HEK293T (cell line): ENCODE results near the gene ERBB2.
A peak's percentile ranks its signal among the peaks of the same experiment; 100 is the strongest.

Source experiments
- CTCF ChIA-PET: fragments of 350-600 bp; formaldehyde crosslinking; extraction: SDS; loops from one replicate; lab custom pipeline; 2021; ENCODE audit warnings: antibody characterized with exemption, inconsistent platforms; lab: Yijun Ruan, JAX
- POLR2A ChIA-PET: fragments of 350-600 bp; formaldehyde crosslinking; extraction: SDS; loops from one replicate; lab custom pipeline; 2020; ENCODE audit warnings: antibody characterized with exemption, inconsistent platforms; lab: Yijun Ruan, JAX
- DNase-seq: peaks from one replicate; pipeline ENCODE4 v3.0.0; 2012; ENCODE audit warnings: mixed read lengths; ENCODE audit errors: extremely low spot score
- ARNT ChIP-seq: fragments of 450-650 bp; IDR thresholded peaks from 2 replicates; pipeline ENCODE4 v1.6.1; 2017; ENCODE audit warnings: mild to moderate bottlenecking
- BHLHE40 ChIP-seq: fragments of 450-650 bp; IDR thresholded peaks from 2 replicates; pipeline ENCODE4 v1.6.1; 2016; ENCODE audit warnings: mild to moderate bottlenecking, moderate library complexity, borderline replicate concordance
- CTBP1 ChIP-seq: fragments of 450-650 bp; IDR thresholded peaks from 2 replicates; pipeline ENCODE4 v1.6.1; 2016; ENCODE audit warnings: borderline replicate concordance
- ELF4 ChIP-seq: fragments of 450-650 bp; IDR thresholded peaks from 2 replicates; pipeline ENCODE4 v1.6.1; 2017; ENCODE audit warnings: antibody characterized with exemption
- FOXA1 ChIP-seq: fragments of 450-650 bp; IDR thresholded peaks from 2 replicates; pipeline ENCODE4 v1.6.1; 2016; ENCODE audit warnings: mild to moderate bottlenecking
- FOXK2 ChIP-seq: fragments of 450-650 bp; IDR thresholded peaks from 2 replicates; pipeline ENCODE4 v1.6.1; 2016; ENCODE audit warnings: mild to moderate bottlenecking
- FOXM1 ChIP-seq: fragments of 450-650 bp; IDR thresholded peaks from 2 replicates; pipeline ENCODE4 v1.6.1; 2017; ENCODE audit warnings: mild to moderate bottlenecking, borderline replicate concordance
- HDGF ChIP-seq: fragments of 450-650 bp; IDR thresholded peaks from 2 replicates; pipeline ENCODE4 v1.6.1; 2017; ENCODE audit warnings: antibody characterized with exemption, borderline replicate concordance
- L3MBTL2 ChIP-seq: fragments of 450-650 bp; conservative IDR thresholded peaks from 2 replicates; pipeline ENCODE4 v1.6.1; 2016; ENCODE audit warnings: mild to moderate bottlenecking
- LEF1 ChIP-seq: fragments of 450-650 bp; IDR thresholded peaks from 2 replicates; pipeline ENCODE4 v1.6.1; 2017; ENCODE audit warnings: mild to moderate bottlenecking, borderline replicate concordance
- NFRKB ChIP-seq: fragments of 450-650 bp; IDR thresholded peaks from 2 replicates; pipeline ENCODE4 v1.6.1; 2016; ENCODE audit warnings: mild to moderate bottlenecking, moderate library complexity
- PKNOX1 ChIP-seq: fragments of 450-650 bp; IDR thresholded peaks from 2 replicates; pipeline ENCODE4 v1.6.1; 2016
- SP1 ChIP-seq: fragments of 450-650 bp; IDR thresholded peaks from 2 replicates; pipeline ENCODE4 v1.6.1; 2017
- SUZ12 ChIP-seq: fragments of 450-650 bp; IDR thresholded peaks from 2 replicates; pipeline ENCODE4 v1.6.1; 2016; ENCODE audit warnings: mild to moderate bottlenecking
- TARDBP ChIP-seq: fragments of 450-650 bp; IDR thresholded peaks from 2 replicates; pipeline ENCODE4 v1.6.1; 2016
- ZNF384 ChIP-seq: fragments of 450-650 bp; IDR thresholded peaks from 2 replicates; pipeline ENCODE4 v1.6.1; 2016

The ERBB2 gene

GRCh38 chr17:39667945-39668924 lies 31.6 kb upstream of the ERBB2 start, which contains the start of gene PNMT:
PNMT (plus strand) TSS chr17:39668453; CDS start chr17:39668476, 23 bp downstream.
- TF ChIP-seq PKNOX1 = no peak
- TF ChIP-seq L3MBTL2 = peak; percentile 63; the same call in 1 of the 2 replicates
- ChIA-PET CTCF (interaction anchor here (0.6 to 6.1 kb wide), 7 partner anchors 9 to 117 kb away, joined by 3 to 77 read pairs (median 5); partner anchors contain the start of gene MIEN1), POLR2A (interaction anchor here (0.8 to 1.4 kb wide), 7 partner anchors 9 to 62 kb away, joined by 3 to 6 read pairs (median 4); partner anchors contain the start of genes ERBB2, MIEN1 and PGAP3)
- DNase-seq = peak; percentile 68

- TF ChIP-seq ELF4 (no peak), ARNT (no peak)
- POLR2A ChIA-PET = interaction anchor here (0.9 to 2.4 kb wide), 3 partner anchors 17 to 32 kb away, joined by 3 to 15 read pairs (median 5); partner anchors contain the start of gene PGAP3
- CTCF ChIA-PET = interaction anchor here (1.5 to 6.1 kb wide), 3 partner anchors 16 to 60 kb away, joined by 5 to 77 read pairs (median 28); partner anchors contain the start of gene MIEN1
- DNase-seq = no peak
Measured at GRCh38 chr17:39669897-39670735, 29.7 kb upstream of the ERBB2 start.

- TF ChIP-seq PKNOX1 (no peak), LEF1 (no peak), NFRKB (no peak), CTBP1 (no peak), ARNT (no peak), FOXK2 (no peak), HDGF (no peak), FOXA1 (no peak), ZNF384 (no peak), ELF4 (no peak), L3MBTL2 (no peak), FOXM1 (no peak), BHLHE40 (no peak), TARDBP (no peak), SP1 (no peak), SUZ12 (no peak)
- POLR2A ChIA-PET = interaction anchor here (0.9 to 2.4 kb wide), 2 partner anchors 16 to 33 kb away, joined by 3 to 15 read pairs; partner anchors contain the start of gene PGAP3
- CTCF ChIA-PET = interaction anchor here (0.6 to 6.1 kb wide), 4 partner anchors 14 to 637 kb away, joined by 3 to 77 read pairs (median 16); no protein-coding TSS in a partner anchor
Measured at GRCh38 chr17:39670746-39671145, 29.1 kb upstream of the ERBB2 start.

GRCh38 chr17:39671651-39672521 lies 28.0 kb upstream of the ERBB2 start:
- ChIA-PET POLR2A (interaction anchor here (1.1 to 2.4 kb wide), 2 partner anchors 15 to 28 kb away, joined by 4 to 15 read pairs; partner anchors contain the start of genes ERBB2 and PGAP3), CTCF (interaction anchor here (0.5 to 6.1 kb wide), 10 partner anchors 13 to 186 kb away, joined by 3 to 77 read pairs (median 4); partner anchors contain the start of gene ERBB2)
- TF ChIP-seq PKNOX1 (no peak), TARDBP (no peak), ZNF384 (no peak), LEF1 (no peak), BHLHE40 (no peak), SUZ12 (no peak)
- DNase-seq = no peak

More at GRCh38 chr17:39670746-39671145, 29.1 kb upstream of the ERBB2 start:
- no peak for DNase-seq
